NT2/D1 (cell line): ENCODE results near the gene KIF23.

Experiments
- YY1 ChIP-seq: IDR thresholded peaks from 2 replicates; pipeline ENCODE4 v1.6.1; 2011; ENCODE audit not compliant: insufficient read length, insufficient read depth
- ZNF274 ChIP-seq: IDR thresholded peaks from 2 replicates; pipeline ENCODE4 v1.6.1; 2011; ENCODE audit warnings: mild to moderate bottlenecking, low read depth, low read length

DNA sequence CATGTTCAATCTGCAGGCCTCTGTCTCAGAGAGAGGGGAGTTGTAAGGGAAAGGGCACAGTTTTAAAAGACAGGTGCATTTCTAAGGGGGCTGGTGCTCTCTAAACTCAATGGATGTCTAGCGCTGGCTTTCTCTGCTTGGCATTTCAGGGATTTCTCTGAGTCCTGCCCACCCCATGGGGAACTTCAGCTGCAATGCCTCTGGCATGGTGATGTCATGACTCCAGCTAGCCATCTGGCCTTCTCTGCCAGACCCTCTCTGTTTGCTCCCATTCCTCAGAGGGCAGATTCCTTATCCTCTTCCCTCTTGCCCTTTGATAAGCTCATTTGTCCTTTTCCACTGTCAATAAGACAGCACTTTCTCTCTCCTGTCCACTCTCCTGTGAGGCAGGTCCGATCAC, 79.3 kb downstream of the KIF23 start:
- TF ChIP-seq YY1 = no peak
- TF ChIP-seq ZNF274 = no peak
